HepG2 (cell line): Measurements from ENCODE around the gene TUBA1C. TPM values are rescaled to one million over a fixed set of nuclear protein-coding genes. Genes with fewer than 3 reads are reported as not detected.

Experiments
- ATAC-seq: fragments of 200-7000 bp; cut with Tn5 transposase; 3 replicates; pipeline ENCODE4 v1.9.1; 2020; ENCODE audit warnings: mild to moderate bottlenecking, moderate library complexity
- BruUV-seq: library from RNA; stranded (reverse); fragments of 400-500 nt; replicated peaks from 2 replicates; lab custom pipeline; 2021; lab: Mats Ljungman, UMichigan
- CTCF ChIA-PET: fragments of 300-600 bp; formaldehyde crosslinking; extraction: SDS; loops from one replicate; lab custom pipeline; 2021; ENCODE audit warnings: low total read pairs, inconsistent platforms, low intra/inter-chr PET ratio; lab: Yijun Ruan, JAX
- POLR2A ChIA-PET: fragments of 350-600 bp; sonication (Branson Sonifier 250); formaldehyde crosslinking; loops from one replicate; lab custom pipeline; 2020; ENCODE audit warnings: antibody characterized with exemption, inconsistent platforms; lab: Yijun Ruan, JAX
- DNase-seq: peaks from one replicate; pipeline ENCODE4 v3.0.0-alpha.2; 2015; ENCODE audit warnings: low spot score
- FAIRE-seq: peaks from 3 replicates; lab custom pipeline; 2011; peaks lifted over from hg19 to GRCh38; lab: Jason Lieb, UNC
- H2AFZ ChIP-seq: one replicate; pipeline ENCODE4 v1.6.1; 2011; ENCODE audit warnings: low read length, inconsistent platforms
- H3K27ac ChIP-seq: fragments of 300-600 bp; 3 replicates; pipeline ENCODE4 v1.8.0; 2011; ENCODE audit warnings: mixed run types, mild to moderate bottlenecking, mixed read lengths, low read length, inconsistent platforms; ENCODE audit not compliant: insufficient read depth; ENCODE audit errors: extremely low read length
- H3K27me3 ChIP-seq, 2 experiments: fragments of 200-600 bp in 1 of 2; 2 replicates in 1 of 2; 3 replicates in 1 of 2; pipeline versions ENCODE4 v1.6.0 to v1.8.0; 2011; ENCODE audit warnings: low read length in 2 of 2, mild to moderate bottlenecking in 2 of 2, moderate library complexity in 2 of 2, inconsistent platforms in 1 of 2; ENCODE audit not compliant: insufficient read depth in 2 of 2, control insufficient read depth in 1 of 2
- H3K36me3 ChIP-seq, 2 experiments: fragments of 200-600 bp in 1 of 2; replicated peaks in 1 of 2; 2 replicates in 1 of 2; 3 replicates in 1 of 2; pipeline versions ENCODE4 v1.5.1 to v1.8.0; 2011; ENCODE audit warnings: low read length in 2 of 2, inconsistent platforms in 1 of 2; ENCODE audit not compliant: insufficient read depth in 2 of 2, control insufficient read depth in 1 of 2
- H3K4me1 ChIP-seq: 2 replicates; pipeline ENCODE4 v1.5.1; 2012; ENCODE audit warnings: low read length, inconsistent platforms; ENCODE audit not compliant: insufficient read depth
- H3K4me2 ChIP-seq: 2 replicates; pipeline ENCODE4 v1.6.0; 2011; ENCODE audit warnings: low read depth, low read length, inconsistent platforms
- H3K4me3 ChIP-seq, 3 experiments: fragments of 200-600 bp in 1 of 3; sonication (generic), shearing (Covaris generic) in 1 of 3; replicated peaks in 1 of 3; 2 replicates each; pipeline ENCODE4 v1.5.1; 2011 to 2016; ENCODE audit warnings: low read length in 3 of 3, inconsistent platforms in 2 of 3, low read depth in 2 of 3, mild to moderate bottlenecking in 2 of 3, control low read depth in 1 of 3, mixed read lengths in 1 of 3; ENCODE audit not compliant: insufficient read depth in 1 of 3
- H3K79me2 ChIP-seq: one replicate; pipeline ENCODE4 v1.6.1; 2011; ENCODE audit warnings: low read length, inconsistent platforms; ENCODE audit not compliant: insufficient read depth
- H3K9ac ChIP-seq: 2 replicates; pipeline ENCODE4 v1.6.0; 2011; ENCODE audit warnings: mild to moderate bottlenecking, low read depth, low read length, inconsistent platforms; ENCODE audit not compliant: insufficient read depth
- H3K9me3 ChIP-seq: 2 replicates; pipeline ENCODE4 v1.5.1; 2012; ENCODE audit warnings: mild to moderate bottlenecking, low read length
- H4K20me1 ChIP-seq: 2 replicates; pipeline ENCODE4 v1.6.0; 2011; ENCODE audit warnings: inconsistent platforms, mild to moderate bottlenecking, low read length, moderate library complexity; ENCODE audit not compliant: insufficient read depth
- RAD51 ChIP-seq: fragments of 450-650 bp; IDR thresholded peaks from 2 replicates; pipeline ENCODE4 v1.6.1; 2016; ENCODE audit warnings: borderline replicate concordance
- USF2 ChIP-seq, 2 experiments: sonication (generic) in 1 of 2; formaldehyde crosslinking in 1 of 2; IDR thresholded peaks; 2 replicates each; pipeline versions ENCODE4 v1.5.1 to v1.6.1; 2011 to 2020; ENCODE audit warnings: borderline replicate concordance in 1 of 2, low read depth in 1 of 2, low read length in 1 of 2, mild to moderate bottlenecking in 1 of 2, missing genetic modification reagents in 1 of 2, moderate library complexity in 1 of 2
- ZNF333 ChIP-seq: sonication (generic); formaldehyde crosslinking; IDR thresholded peaks from 2 replicates; pipeline ENCODE4 v1.4.0; 2020; ENCODE audit warnings: mild to moderate bottlenecking, missing genetic modification reagents, borderline replicate concordance
- WGBS: methylation state at CpG from one replicate; pipeline ENCODE4 v1.1.6; 2017; ENCODE audit warnings: low lambda C conversion rate; 5-methylcytosine and 5-hydroxymethylcytosine counted together
- in situ Hi-C: cut with HindIII; loops from 2 replicates; pipeline ENCODE4 v1.10.0; 2017; ENCODE audit warnings: low pct_unique_long_range_greater_than_20kb; ENCODE audit not compliant: extremely low pct_ligation_motif_present
- intact Hi-C: fragments of 100-400 bp; cut with micrococcal nuclease; formaldehyde crosslinking; loops from one replicate; pipeline ENCODE4 v1.10.0; 2022; ENCODE audit not compliant: unreplicated experiment
- polyA plus RNA-seq, 8 experiments: library from polyadenylated mRNA; depleted of rRNA in 3 of 8; stranded (reverse) in 7 of 8; unstranded in 1 of 8; fragments of >200 nt; fragmentation: Illumina TruSeq in 4 of 8; extraction: Trizol in 4 of 8; gene quantifications; 2 replicates each; pipeline versions ENCODE4 v1.2.1 to v1.2.3, GENCODE V29; 2011 to 2016; ENCODE audit warnings: low read depth in 4 of 8, missing spikeins in 1 of 8, mixed read lengths in 1 of 8; ENCODE audit not compliant: insufficient read depth in 1 of 8
- total RNA-seq, 5 experiments: library from RNA; depleted of rRNA; stranded (reverse); fragments of >200 nt; fragmentation: Illumina TruSeq; extraction: Trizol; gene quantifications; 2 replicates each; pipeline ENCODE4 v1.2.3, GENCODE V29; 2016; ENCODE audit warnings: low read depth in 1 of 5
- TF ChIP-seq, protein P1 (sequence below): sonication (generic); formaldehyde crosslinking; IDR thresholded peaks from 2 replicates; pipeline ENCODE4 v1.4.0; 2020; ENCODE audit warnings: missing genetic modification reagents
- TF ChIP-seq, protein P2 (sequence below): sonication (generic); formaldehyde crosslinking; IDR thresholded peaks from 2 replicates; pipeline ENCODE4 v1.4.0; 2020; ENCODE audit warnings: mild to moderate bottlenecking, missing genetic modification reagents
- TF ChIP-seq, protein P3 (sequence below): sonication (generic); formaldehyde crosslinking; conservative IDR thresholded peaks from 2 replicates; pipeline ENCODE4 v1.4.0; 2020; ENCODE audit warnings: missing genetic modification reagents
- TF ChIP-seq, protein P4 (sequence below): fragments of 450-650 bp; IDR thresholded peaks from 2 replicates; pipeline ENCODE4 v1.6.1; 2016

The TUBA1C gene
- total and polyA plus RNA-seq, 2 of the 13 experiments (the other 11 are each of a cell fraction or from before 2014, with no cell fraction given), result 693 to 1,075 TPM

- TF ChIP-seq, protein P1, sequence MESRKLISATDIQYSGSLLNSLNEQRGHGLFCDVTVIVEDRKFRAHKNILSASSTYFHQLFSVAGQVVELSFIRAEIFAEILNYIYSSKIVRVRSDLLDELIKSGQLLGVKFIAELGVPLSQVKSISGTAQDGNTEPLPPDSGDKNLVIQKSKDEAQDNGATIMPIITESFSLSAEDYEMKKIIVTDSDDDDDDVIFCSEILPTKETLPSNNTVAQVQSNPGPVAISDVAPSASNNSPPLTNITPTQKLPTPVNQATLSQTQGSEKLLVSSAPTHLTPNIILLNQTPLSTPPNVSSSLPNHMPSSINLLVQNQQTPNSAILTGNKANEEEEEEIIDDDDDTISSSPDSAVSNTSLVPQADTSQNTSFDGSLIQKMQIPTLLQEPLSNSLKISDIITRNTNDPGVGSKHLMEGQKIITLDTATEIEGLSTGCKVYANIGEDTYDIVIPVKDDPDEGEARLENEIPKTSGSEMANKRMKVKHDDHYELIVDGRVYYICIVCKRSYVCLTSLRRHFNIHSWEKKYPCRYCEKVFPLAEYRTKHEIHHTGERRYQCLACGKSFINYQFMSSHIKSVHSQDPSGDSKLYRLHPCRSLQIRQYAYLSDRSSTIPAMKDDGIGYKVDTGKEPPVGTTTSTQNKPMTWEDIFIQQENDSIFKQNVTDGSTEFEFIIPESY (CRISPR knock-in tag), result 0 out of 2 replicates have a peak, but pooled peaks have one; percentile 16
- TF ChIP-seq, protein P2, sequence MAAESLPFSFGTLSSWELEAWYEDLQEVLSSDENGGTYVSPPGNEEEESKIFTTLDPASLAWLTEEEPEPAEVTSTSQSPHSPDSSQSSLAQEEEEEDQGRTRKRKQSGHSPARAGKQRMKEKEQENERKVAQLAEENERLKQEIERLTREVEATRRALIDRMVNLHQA, result no peak
- TF ChIP-seq, protein P3, sequence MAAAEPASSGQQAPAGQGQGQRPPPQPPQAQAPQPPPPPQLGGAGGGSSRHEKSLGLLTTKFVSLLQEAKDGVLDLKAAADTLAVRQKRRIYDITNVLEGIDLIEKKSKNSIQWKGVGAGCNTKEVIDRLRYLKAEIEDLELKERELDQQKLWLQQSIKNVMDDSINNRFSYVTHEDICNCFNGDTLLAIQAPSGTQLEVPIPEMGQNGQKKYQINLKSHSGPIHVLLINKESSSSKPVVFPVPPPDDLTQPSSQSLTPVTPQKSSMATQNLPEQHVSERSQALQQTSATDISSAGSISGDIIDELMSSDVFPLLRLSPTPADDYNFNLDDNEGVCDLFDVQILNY (CRISPR knock-in tag), result no peak
- TF ChIP-seq, all 625 proteins: peak for 5
Observed at GRCh38 chr12:49233842-49234526, 30.9 kb upstream of the TUBA1C start (continued).

- 53% methylated on average over 1 of the region's 1 CpG for WGBS
- CTCF ChIA-PET, result no interaction called here
- POLR2A ChIA-PET, result interaction anchor here (1.0 to 2.1 kb wide), 2 partner anchors 28 to 106 kb away, joined by 3 to 8 read pairs; partner anchors contain the start of gene TUBA1C
Observed at GRCh38 chr12:49236423-49236822, 28.5 kb upstream of the TUBA1C start.

More at GRCh38 chr12:49236423-49236822, 28.5 kb upstream of the TUBA1C start:
- Histone ChIP-seq H3K9ac (no peak overlapping the region), H3K79me2 (no peaks in the 10 kb centered on the region), H3K4me3 (no peak overlapping the region), H3K27ac (no peak overlapping the region), H3K4me2 (no peak overlapping the region), H3K4me1 (peaks cover 27% of the 10 kb centered on the region), H4K20me1 (no peaks in the 10 kb centered on the region), H3K27me3 (peaks cover 0 to 5% of the 10 kb centered on the region in 2 experiments; a peak in 1 of 5 replicates), H3K9me3 (no peaks in the 10 kb centered on the region), H3K36me3 (no peaks in the 10 kb centered on the region), H2AFZ (no peak overlapping the region)
- in situ Hi-C loops, result no loop called here
- DNase-seq, result no peak
- intact Hi-C loops, result no loop called here
- BruUV-seq, result no TSS peak
- no peak for ATAC-seq
- no peak for FAIRE-seq
- TF ChIP-seq ZNF333, result no peak
- TF ChIP-seq RAD51, result peak; percentile 55; the same call in 1 of the 2 replicates
- TF ChIP-seq, protein P4, sequence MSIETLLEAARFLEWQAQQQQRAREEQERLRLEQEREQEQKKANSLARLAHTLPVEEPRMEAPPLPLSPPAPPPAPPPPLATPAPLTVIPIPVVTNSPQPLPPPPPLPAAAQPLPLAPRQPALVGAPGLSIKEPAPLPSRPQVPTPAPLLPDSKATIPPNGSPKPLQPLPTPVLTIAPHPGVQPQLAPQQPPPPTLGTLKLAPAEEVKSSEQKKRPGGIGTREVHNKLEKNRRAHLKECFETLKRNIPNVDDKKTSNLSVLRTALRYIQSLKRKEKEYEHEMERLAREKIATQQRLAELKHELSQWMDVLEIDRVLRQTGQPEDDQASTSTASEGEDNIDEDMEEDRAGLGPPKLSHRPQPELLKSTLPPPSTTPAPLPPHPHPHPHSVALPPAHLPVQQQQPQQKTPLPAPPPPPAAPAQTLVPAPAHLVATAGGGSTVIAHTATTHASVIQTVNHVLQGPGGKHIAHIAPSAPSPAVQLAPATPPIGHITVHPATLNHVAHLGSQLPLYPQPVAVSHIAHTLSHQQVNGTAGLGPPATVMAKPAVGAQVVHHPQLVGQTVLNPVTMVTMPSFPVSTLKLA, result peak; percentile 35; the same call in 1 of the 2 replicates
- peak; percentile 48 for TF ChIP-seq USF2 (IDR thresholded peaks at IDR 0.05; ENCODE audit: low read depth, low read length)
- no peak for TF ChIP-seq USF2 (CRISPR knock-in tag; IDR thresholded peaks at IDR 0.05; ENCODE audit: borderline replicate concordance)
